Epithelial cell of esophagus (primary cell): ENCODE measurements around the gene NNT.
A peak's percentile ranks its signal among the peaks of the same experiment; 100 is the strongest.
"Not testable (repeated sequence)": the region's sequence is repeated elsewhere in the genome, so short reads cannot be mapped to it uniquely, and the experiment has no call there.

Experiments
- DNase-seq: peaks from one replicate; pipeline ENCODE4 v3.0.0; 2010; ENCODE audit warnings: low read depth
- H3K4me3 ChIP-seq: 2 replicates; pipeline ENCODE4 v1.5.1; 2011; ENCODE audit warnings: mild to moderate bottlenecking, low read length, control low read depth
- CTCF ChIP-seq: IDR thresholded peaks from 2 replicates; pipeline ENCODE4 v1.5.1; 2011; ENCODE audit warnings: low read depth, mild to moderate bottlenecking, low read length, control low read depth, inconsistent platforms; ENCODE audit not compliant: insufficient read depth; ENCODE audit errors: missing control alignments

The NNT gene

GRCh38 chr5:43663916-43664315 lies 60.9 kb downstream of the NNT start:
- TF ChIP-seq CTCF: no peak
- H3K4me3 ChIP-seq: no peak overlapping the region
- no peak for DNase-seq

GRCh38 chr5:43664501-43665040 lies 61.6 kb downstream of the NNT start:
- DNase-seq: no peak
- H3K4me3 ChIP-seq: no peak overlapping the region
- no peak for TF ChIP-seq CTCF

GRCh38 chr5:43665749-43666148 lies 62.8 kb downstream of the NNT start:
- not testable (repeated sequence) for H3K4me3 ChIP-seq, DNase-seq

GRCh38 chr5:43666728-43667127 lies 63.7 kb downstream of the NNT start:
- DNase-seq, H3K4me3 ChIP-seq: not testable (repeated sequence)

- not testable (repeated sequence) for DNase-seq, H3K4me3 ChIP-seq
Observed at GRCh38 chr5:43667379-43667778, 64.4 kb downstream of the NNT start.

GRCh38 chr5:43674536-43674935 lies 71.6 kb downstream of the NNT start:
- TF ChIP-seq CTCF: no peak

GRCh38 chr5:43675357-43675756 lies 72.4 kb downstream of the NNT start:
- no peak for DNase-seq
- no peak overlapping the region for H3K4me3 ChIP-seq
- no peak for TF ChIP-seq CTCF

More at GRCh38 chr5:43674536-43674935, 71.6 kb downstream of the NNT start:
- no peak for DNase-seq
- no peak overlapping the region for H3K4me3 ChIP-seq

- TF ChIP-seq CTCF: no peak
- H3K4me3 ChIP-seq: no peak overlapping the region
Observed at GRCh38 chr5:43676083-43676840, 73.3 kb downstream of the NNT start.

More at GRCh38 chr5:43676083-43676840, 73.3 kb downstream of the NNT start:
- peak; percentile 35 for DNase-seq
